GM23248 (cell line): ENCODE measurements around the gene SRC. TPM values are rescaled to one million over a fixed set of nuclear protein-coding genes. Genes with fewer than 3 reads are reported as not detected.

Experiments used
- DNase-seq: peaks from one replicate; pipeline ENCODE4 v3.0.0-alpha.2; 2015
- H2AFZ ChIP-seq: fragments of 200-600 bp; sonication (generic); 2 replicates; pipeline ENCODE4 v1.6.1; 2016; ENCODE audit warnings: antibody characterized with exemption
- H3F3A ChIP-seq: fragments of 200-600 bp; sonication (generic); 2 replicates; pipeline ENCODE4 v1.6.1; 2016; ENCODE audit warnings: mild to moderate bottlenecking, antibody characterized with exemption, mixed run types; ENCODE audit not compliant: insufficient read depth
- H3K27ac ChIP-seq: fragments of 200-600 bp; sonication (generic); 2 replicates; pipeline ENCODE4 v1.5.1; 2016; ENCODE audit warnings: mild to moderate bottlenecking
- H3K27me3 ChIP-seq: fragments of 200-600 bp; sonication (generic); replicated peaks from 2 replicates; pipeline ENCODE4 v1.6.1; 2016; ENCODE audit warnings: mild to moderate bottlenecking; ENCODE audit not compliant: insufficient read depth
- H3K36me3 ChIP-seq: fragments of 200-600 bp; sonication (generic); 2 replicates; pipeline ENCODE4 v1.6.1; 2016; ENCODE audit warnings: low read depth, mild to moderate bottlenecking
- H3K4me1 ChIP-seq: fragments of 200-600 bp; sonication (generic); 2 replicates; pipeline ENCODE4 v1.6.1; 2016; ENCODE audit warnings: mild to moderate bottlenecking; ENCODE audit not compliant: insufficient read depth
- H3K4me2 ChIP-seq: fragments of 200-600 bp; sonication (generic); one replicate; pipeline ENCODE4 v1.6.1; 2016; ENCODE audit warnings: mild to moderate bottlenecking; ENCODE audit not compliant: unreplicated experiment
- H3K4me3 ChIP-seq: fragments of 200-600 bp; sonication (generic); 2 replicates; pipeline ENCODE4 v1.5.1; 2016; ENCODE audit warnings: mild to moderate bottlenecking
- H3K79me2 ChIP-seq: fragments of 200-600 bp; sonication (generic); 2 replicates; pipeline ENCODE4 v1.6.1; 2016; ENCODE audit warnings: mild to moderate bottlenecking; ENCODE audit not compliant: insufficient read depth
- H3K9ac ChIP-seq: fragments of 200-600 bp; sonication (generic); 2 replicates; pipeline ENCODE4 v1.6.1; 2016; ENCODE audit warnings: mild to moderate bottlenecking
- H3K9me2 ChIP-seq: fragments of 200-600 bp; sonication (generic); 2 replicates; pipeline ENCODE4 v1.6.1; 2016; ENCODE audit warnings: mixed run types, mild to moderate bottlenecking, moderate library complexity; ENCODE audit not compliant: insufficient read depth
- H3K9me3 ChIP-seq: fragments of 200-600 bp; sonication (generic); one replicate; pipeline ENCODE4 v1.6.1; 2017; ENCODE audit warnings: low read depth
- H4K20me1 ChIP-seq: fragments of 200-600 bp; sonication (generic); 2 replicates; pipeline ENCODE4 v1.6.0; 2016; ENCODE audit not compliant: insufficient read depth
- EZH2 ChIP-seq: fragments of 200-600 bp; sonication (generic); IDR thresholded peaks from 2 replicates; pipeline ENCODE4 v1.6.1; 2018; ENCODE audit warnings: antibody characterized with exemption, mild to moderate bottlenecking; ENCODE audit not compliant: insufficient read depth, poor library complexity, severe bottlenecking
- EZH2phosphoT487 ChIP-seq: fragments of 200-600 bp; sonication (generic); IDR thresholded peaks from 2 replicates; pipeline ENCODE4 v1.6.1; 2018; ENCODE audit warnings: antibody characterized with exemption, moderate library complexity, mild to moderate bottlenecking, low read depth; ENCODE audit not compliant: insufficient read depth
- WGBS, 2 experiments: methylation state at CpG; one replicate each; pipeline ENCODE4 v1.1.6; 2015 to 2017; ENCODE audit warnings: low lambda C conversion rate in 2 of 2, low coverage in 1 of 2; ENCODE audit errors: missing lambda C conversion rate in 2 of 2; 5-methylcytosine and 5-hydroxymethylcytosine counted together
- in situ Hi-C: fragments of 300-500 bp; cut with MboI; formaldehyde crosslinking; loops from 2 replicates; pipeline ENCODE4 v1.15.0; 2020
- polyA plus RNA-seq: library from polyadenylated mRNA; unstranded; fragments of >200 nt; fragmentation: Nextera tagmentation; extraction: Ambion mirVana; gene quantifications from 2 replicates; pipeline ENCODE4 v1.2.1, GENCODE V29; 2016
- total RNA-seq: library from RNA; depleted of rRNA; stranded (reverse); fragments of >200 nt; shearing (Covaris generic); gene quantifications from 2 replicates; pipeline ENCODE4 v1.2.3, GENCODE V29; 2014

SRC gene
- total and polyA plus RNA-seq, 2 experiments from 2014 or later = 17.0 to 28.6 TPM

- 98% methylated on average over 6 of the region's 6 CpGs for WGBS, 2 experiments
- peaks cover 90% of the 10 kb centered on the region for H3K79me2 ChIP-seq
- in situ Hi-C loops = no loop called here
Observed at GRCh38 chr20:37376791-37377190, 30.9 kb downstream of the SRC start.

DNA sequence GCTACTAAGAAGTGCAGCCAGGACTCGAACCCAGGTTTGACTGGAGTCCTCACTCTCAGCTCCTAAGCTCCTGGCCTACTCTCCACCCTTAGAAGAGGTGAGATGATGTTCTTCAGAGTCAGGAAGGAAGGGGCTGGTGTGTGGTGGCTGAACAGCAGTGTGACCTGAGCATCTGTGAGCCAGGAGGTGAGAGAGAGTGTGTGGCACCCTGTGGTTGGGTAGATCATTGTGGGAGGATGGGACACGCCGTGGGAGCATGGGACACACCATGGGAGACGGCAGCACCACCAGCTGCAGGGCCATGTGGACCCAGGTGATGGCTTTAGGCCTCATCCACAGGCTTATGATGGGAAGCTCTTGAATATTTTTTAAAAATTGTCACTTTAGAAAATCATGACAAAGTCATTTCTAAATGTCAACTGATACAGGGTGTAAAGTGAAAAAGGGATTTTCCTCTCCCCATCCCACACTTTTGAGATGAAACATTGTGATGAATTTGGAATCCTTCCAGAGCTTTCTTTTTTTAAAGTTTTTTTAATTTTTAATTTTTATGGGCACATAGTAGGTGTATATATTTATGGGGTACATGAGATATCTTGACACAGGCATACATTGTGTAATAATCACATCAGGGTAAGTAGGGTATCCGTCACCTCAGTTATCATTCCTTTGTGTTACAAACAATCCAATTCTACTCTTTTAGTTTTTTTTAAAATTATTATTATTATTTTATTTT is 31.6 kb downstream of the SRC start:
- Histone ChIP-seq H3K27ac (no peak overlapping the region), H3K9ac (no peak overlapping the region), H3K9me2 (no peaks in the 10 kb centered on the region), H3K36me3 (no peaks in the 10 kb centered on the region), H3K79me2 (peaks cover 87% of the 10 kb centered on the region), H3K27me3 (no peaks in the 10 kb centered on the region), H4K20me1 (no peaks in the 10 kb centered on the region; the same call in 1 of the 2 replicates), H3K9me3 (no peaks in the 10 kb centered on the region), H3K4me3 (no peak overlapping the region), H3K4me1 (peaks cover 6% of the 10 kb centered on the region; the same call in 1 of the 2 replicates), H3F3A (peaks cover 21% of the 10 kb centered on the region; the same call in 1 of the 2 replicates), H2AFZ (no peak overlapping the region), H3K4me2 (no peak overlapping the region)
- no peak for TF ChIP-seq EZH2
- no peak for TF ChIP-seq EZH2phosphoT487
- no peak for DNase-seq
- in situ Hi-C loops = no loop called here
- WGBS, 2 experiments = 93 to 99% methylated on average over 5 of the region's 5 CpGs

More at GRCh38 chr20:37376791-37377190, 30.9 kb downstream of the SRC start:
- H3F3A ChIP-seq = peaks cover 29% of the 10 kb centered on the region; the same call in 1 of the 2 replicates
- H3K27me3 ChIP-seq = no peaks in the 10 kb centered on the region
- no peaks in the 10 kb centered on the region for H3K9me3 ChIP-seq
- no peak overlapping the region for H3K27ac ChIP-seq
- H3K4me1 ChIP-seq = peaks cover 6% of the 10 kb centered on the region; the same call in 1 of the 2 replicates
- H4K20me1 ChIP-seq = no peaks in the 10 kb centered on the region; the same call in 1 of the 2 replicates
- TF ChIP-seq EZH2phosphoT487 = no peak
- no peak for TF ChIP-seq EZH2
- H3K4me3 ChIP-seq = no peak overlapping the region
- no peaks in the 10 kb centered on the region for H3K9me2 ChIP-seq
- H3K36me3 ChIP-seq = no peaks in the 10 kb centered on the region
- H2AFZ ChIP-seq = no peak overlapping the region
- DNase-seq = no peak
- no peak overlapping the region for H3K4me2 ChIP-seq
- H3K9ac ChIP-seq = no peak overlapping the region

DNA sequence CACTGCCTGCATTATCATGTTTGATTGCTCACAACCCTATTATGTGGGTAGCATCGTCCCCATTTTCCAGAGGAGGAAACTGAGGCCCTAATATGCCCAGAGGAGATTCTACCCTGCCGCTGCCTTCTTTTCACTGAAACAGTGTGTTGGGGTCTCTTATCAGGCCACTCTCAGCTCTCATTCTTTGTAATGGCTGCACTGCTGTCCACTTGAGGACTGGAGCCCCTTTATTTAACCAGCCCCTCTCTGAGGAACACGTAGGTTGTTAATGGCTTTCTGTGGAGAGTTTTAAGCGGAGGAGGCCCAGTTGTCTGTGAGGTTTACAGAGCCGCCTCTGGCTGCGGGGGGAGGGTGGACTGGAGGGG is 32.5 kb downstream of the SRC start:
- no peak overlapping the region for H3K4me3 ChIP-seq
- DNase-seq = no peak
- no peaks in the 10 kb centered on the region; the same call in 1 of the 2 replicates for H4K20me1 ChIP-seq
- no peak for TF ChIP-seq EZH2phosphoT487
- TF ChIP-seq EZH2 = no peak
- H3K4me1 ChIP-seq = peaks cover 6% of the 10 kb centered on the region; the same call in 1 of the 2 replicates
- H3K9me2 ChIP-seq = no peaks in the 10 kb centered on the region
- in situ Hi-C loops = no loop called here
- no peak overlapping the region for H3K27ac ChIP-seq
- no peaks in the 10 kb centered on the region for H3K27me3 ChIP-seq
- H3K79me2 ChIP-seq = peaks cover 78% of the 10 kb centered on the region
- H3K9me3 ChIP-seq = no peaks in the 10 kb centered on the region
- peaks cover 16% of the 10 kb centered on the region; the same call in 1 of the 2 replicates for H3F3A ChIP-seq
- 92% methylated on average over 6 of the region's 6 CpGs for whole genome bisulfite sequencing, 2 experiments
- no peak overlapping the region for H2AFZ ChIP-seq
- no peak overlapping the region for H3K9ac ChIP-seq
- H3K4me2 ChIP-seq = no peak overlapping the region
- H3K36me3 ChIP-seq = no peaks in the 10 kb centered on the region

DNA sequence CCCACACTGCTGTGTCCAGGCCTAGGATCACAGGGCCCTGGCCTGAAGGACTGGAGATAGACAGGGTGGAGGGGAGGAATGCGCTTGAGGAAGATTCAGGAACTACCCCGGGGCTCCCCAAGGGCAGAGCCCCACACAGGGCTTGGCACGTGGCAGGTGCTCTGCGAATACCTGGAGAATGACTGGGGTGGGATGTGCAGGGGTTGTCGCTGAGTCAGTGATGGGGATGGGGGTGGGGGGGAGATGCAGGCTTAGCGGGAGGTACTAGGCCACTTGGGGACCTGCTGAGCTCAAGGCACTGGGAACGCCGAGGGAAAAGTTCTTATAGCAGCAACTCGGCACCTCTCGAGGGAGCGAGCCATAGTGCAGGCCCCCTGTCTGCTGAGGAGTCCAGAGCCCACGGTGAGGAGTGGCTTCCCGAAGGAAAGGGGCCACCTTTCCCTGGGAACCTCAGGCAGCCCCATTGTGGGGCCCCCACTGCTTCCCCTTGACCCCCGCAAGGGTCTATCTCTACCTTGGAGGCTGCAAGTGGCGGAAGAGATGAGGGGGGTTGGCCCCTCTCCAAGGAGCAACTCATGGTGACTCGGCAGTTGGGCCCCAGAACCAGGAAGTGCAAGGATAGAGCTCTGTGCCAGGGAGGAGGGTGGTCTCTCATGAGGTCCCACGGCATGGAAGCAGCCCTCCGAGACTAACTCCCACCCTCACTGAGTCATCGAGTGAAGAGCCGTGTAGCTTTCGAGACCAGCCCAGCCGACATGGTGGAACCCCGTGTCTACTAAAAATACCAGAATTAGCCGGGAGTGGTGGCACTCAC is 33.1 kb downstream of the SRC start:
- Histone ChIP-seq H3F3A (peaks cover 13% of the 10 kb centered on the region; the same call in 1 of the 2 replicates), H3K79me2 (peaks cover 72% of the 10 kb centered on the region), H3K36me3 (no peaks in the 10 kb centered on the region), H4K20me1 (no peaks in the 10 kb centered on the region; the same call in 1 of the 2 replicates), H3K27me3 (no peaks in the 10 kb centered on the region), H3K27ac (peak overlapping the region; percentile 14; the same call in 1 of the 2 replicates), H3K9ac (0 out of 2 replicates have a peak overlapping the region, but pooled peaks have one; percentile 22), H3K4me3 (no peak overlapping the region), H3K9me3 (no peaks in the 10 kb centered on the region), H3K9me2 (no peaks in the 10 kb centered on the region), H2AFZ (no peak overlapping the region), H3K4me2 (no peak overlapping the region), H3K4me1 (peaks cover 12% of the 10 kb centered on the region; the same call in 1 of the 2 replicates)
- in situ Hi-C loops = no loop called here
- TF ChIP-seq EZH2 (no peak), EZH2phosphoT487 (no peak)
- 72 to 78% methylated on average over 19 to 24 of the region's 24 CpGs for WGBS, 2 experiments
- DNase-seq = peak; percentile 58
